GM12864 (cell line): ENCODE measurements around the gene MAB21L3.

ENCODE experiments used
- DNase-seq: peaks from one replicate; pipeline ENCODE4 v3.0.0-alpha.2; 2011; ENCODE audit warnings: low read depth
- H3K4me3 ChIP-seq: 2 replicates; pipeline ENCODE4 v1.5.1; 2011; ENCODE audit warnings: mild to moderate bottlenecking, low read depth, low read length, control low read depth
- TF ChIP-seq, protein P1 (sequence below): IDR thresholded peaks from 2 replicates; pipeline ENCODE4 v1.5.1; 2011; ENCODE audit warnings: low read depth, mild to moderate bottlenecking, moderate library complexity, low read length, control low read depth, inconsistent platforms; ENCODE audit errors: missing control alignments

Gene MAB21L3

DNA sequence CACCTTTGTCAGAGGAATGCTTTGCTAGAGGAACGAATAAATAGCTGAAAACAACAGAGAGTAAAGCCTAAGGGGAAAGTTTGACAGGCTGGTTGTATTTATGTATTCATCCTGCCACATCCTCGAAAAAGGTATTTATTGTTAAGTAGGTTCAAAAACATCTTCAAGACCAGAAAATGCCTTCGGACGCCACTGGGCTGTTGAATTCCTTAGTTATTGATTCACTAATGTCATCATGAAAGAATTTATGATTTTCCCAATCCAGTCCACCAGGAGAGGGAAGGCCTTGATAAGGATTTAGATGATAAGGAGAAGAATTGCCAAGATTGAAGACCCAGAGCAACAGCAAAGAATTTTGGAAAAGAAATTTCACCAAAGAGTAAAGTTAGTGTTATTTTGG, 35.2 kb upstream of the MAB21L3 start:
- TF ChIP-seq, protein P1, sequence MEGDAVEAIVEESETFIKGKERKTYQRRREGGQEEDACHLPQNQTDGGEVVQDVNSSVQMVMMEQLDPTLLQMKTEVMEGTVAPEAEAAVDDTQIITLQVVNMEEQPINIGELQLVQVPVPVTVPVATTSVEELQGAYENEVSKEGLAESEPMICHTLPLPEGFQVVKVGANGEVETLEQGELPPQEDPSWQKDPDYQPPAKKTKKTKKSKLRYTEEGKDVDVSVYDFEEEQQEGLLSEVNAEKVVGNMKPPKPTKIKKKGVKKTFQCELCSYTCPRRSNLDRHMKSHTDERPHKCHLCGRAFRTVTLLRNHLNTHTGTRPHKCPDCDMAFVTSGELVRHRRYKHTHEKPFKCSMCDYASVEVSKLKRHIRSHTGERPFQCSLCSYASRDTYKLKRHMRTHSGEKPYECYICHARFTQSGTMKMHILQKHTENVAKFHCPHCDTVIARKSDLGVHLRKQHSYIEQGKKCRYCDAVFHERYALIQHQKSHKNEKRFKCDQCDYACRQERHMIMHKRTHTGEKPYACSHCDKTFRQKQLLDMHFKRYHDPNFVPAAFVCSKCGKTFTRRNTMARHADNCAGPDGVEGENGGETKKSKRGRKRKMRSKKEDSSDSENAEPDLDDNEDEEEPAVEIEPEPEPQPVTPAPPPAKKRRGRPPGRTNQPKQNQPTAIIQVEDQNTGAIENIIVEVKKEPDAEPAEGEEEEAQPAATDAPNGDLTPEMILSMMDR: no peak
- DNase-seq: no peak
- H3K4me3 ChIP-seq: no peak overlapping the region

DNA sequence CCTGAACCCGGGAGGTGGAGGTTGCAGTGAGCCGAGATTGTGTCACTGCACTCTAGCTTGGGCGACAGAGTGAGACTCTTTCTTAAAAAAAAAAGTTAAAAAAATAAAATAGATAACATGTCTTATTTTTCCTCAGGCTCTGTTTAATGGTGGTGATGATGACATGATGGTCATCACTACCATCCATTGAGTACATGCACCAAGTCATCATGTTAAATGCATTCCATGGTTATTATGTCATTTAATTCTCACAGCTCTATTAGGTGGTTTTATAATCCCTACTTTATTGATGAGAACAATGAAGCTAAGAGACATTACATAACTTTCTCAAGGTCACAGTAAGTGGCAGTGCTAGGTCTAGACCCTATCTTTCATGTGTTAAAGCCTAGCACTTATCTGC, 34.4 kb upstream of the MAB21L3 start:
- no peak overlapping the region for H3K4me3 ChIP-seq
- DNase-seq: no peak
- TF ChIP-seq, protein P1: no peak

DNA sequence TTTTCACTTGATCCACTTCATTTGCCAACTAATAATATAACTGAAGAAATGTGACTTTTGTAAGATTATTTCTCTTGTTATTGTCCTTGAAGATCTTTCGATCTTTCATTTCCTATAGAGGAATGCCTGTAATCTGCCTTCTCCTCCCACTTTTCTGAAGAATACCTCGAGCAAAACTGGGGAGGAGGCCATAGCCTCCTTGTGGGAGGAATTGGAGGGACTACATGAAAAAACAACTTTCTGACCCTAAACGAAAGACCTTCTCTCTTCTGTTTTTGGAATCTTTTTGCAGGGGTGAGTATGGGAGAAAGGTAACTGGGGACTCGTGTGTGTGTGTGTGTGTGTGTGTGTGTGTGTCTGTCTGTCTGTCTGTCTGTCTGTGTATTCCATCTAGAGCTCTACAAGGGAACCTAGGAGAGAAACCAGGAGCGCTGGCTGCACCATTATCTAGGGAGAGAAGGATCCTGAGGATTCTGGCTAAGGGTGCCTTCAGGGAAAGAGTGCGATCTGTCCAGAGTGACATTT, 32.4 kb upstream of the MAB21L3 start:
- TF ChIP-seq, protein P1: no peak
- H3K4me3 ChIP-seq: no peak overlapping the region
- DNase-seq: no peak

DNA sequence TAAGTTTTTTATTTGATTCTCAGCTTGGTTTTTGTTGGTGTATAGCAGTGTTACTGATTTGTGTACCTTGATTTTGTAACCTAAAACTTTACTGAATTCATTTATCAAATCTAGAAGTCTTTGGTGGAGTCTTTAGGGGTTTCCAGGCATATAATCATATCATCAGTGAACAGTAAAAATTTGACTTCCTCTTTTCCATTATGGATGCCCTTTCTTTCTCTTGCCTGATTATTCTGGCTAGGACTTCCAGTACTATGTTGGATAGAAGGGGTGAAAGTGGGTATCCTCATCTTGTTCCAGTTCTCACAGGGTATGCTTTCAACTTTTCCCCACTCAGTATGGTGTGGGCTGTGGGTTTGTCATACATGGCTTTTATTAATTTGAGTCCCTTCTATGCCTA, 23.6 kb upstream of the MAB21L3 start:
- TF ChIP-seq, protein P1: no peak
- H3K4me3 ChIP-seq: no peak overlapping the region

DNA sequence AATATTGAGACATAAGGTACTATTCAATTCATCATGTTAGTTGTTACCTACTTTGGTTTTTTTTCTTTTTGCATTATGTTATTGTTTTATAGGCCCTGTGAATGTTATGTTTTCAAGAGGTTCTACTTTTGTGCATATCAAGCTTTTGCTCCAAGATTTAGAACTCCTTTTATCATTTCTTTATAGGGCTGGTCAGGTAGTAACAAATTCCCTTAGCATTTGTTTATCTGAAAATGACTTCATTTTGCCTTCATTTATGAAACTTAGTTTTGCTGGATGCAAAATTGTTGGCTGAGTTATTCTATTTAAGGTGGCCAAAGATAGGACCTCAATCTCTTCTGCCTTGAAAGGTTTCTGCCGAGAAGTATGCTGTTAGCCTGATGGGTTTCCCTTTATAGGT, 21.3 kb upstream of the MAB21L3 start:
- TF ChIP-seq, protein P1: no peak
- H3K4me3 ChIP-seq: no peak overlapping the region
- no peak for DNase-seq

More for the DNA sequence above, 23.6 kb upstream of the MAB21L3 start:
- DNase-seq: no peak

DNA sequence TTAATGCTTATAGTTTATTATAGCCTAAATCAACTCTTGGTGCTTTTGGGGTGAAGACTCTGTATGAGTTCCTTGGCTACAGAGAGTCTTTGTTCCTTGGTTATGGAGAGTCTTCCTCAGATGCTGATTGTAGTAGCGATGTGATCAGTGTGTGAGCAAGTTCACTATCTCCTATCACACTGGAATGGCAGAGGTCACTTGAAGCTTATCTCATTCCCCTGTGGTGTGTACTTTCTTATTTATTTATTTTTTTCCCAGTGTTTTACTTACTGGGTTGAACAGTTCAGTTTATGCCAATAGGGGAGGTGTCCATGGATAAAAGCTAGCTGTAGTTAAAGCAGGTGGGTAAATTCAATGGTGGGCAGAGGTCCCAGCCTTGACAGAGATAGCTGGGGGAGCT, 20.1 kb upstream of the MAB21L3 start:
- H3K4me3 ChIP-seq: no peak overlapping the region
- TF ChIP-seq, protein P1: no peak
- no peak for DNase-seq

DNA sequence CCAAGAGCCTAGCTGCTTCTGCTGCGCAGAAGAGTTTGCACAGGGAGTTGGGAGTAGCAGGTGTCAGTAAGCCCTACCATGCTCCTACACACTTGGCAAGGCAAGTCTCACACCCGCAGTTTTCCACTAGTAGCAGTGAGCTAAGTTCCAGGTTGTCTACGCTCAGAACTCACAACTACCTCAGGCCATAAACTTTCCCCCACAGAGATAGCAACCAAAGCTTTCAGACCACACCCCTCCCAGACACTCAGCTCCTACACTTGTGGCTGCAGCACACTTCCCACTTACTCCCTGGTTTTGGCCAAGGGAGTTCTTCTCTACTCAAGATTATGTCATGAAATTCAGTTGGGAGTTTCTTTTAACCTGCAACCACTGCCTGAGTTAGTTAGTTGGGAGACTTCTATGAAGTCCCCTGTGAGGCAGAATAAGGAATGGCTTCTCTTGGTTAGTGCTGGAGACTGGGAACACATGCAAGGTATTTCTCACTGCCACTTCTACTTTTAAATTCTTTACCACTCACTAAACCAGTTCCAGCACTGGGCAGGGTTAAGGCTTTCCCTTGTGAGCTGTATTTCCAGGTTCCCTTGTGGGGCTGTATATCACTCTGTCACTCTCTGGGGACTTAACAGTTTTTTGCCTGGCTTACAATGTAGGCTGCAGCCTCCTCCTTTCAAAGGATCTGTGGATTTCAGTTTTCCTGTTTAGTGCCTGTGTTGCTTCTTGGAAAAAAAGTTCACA, 18.3 kb upstream of the MAB21L3 start:
- no peak overlapping the region for H3K4me3 ChIP-seq
- no peak for DNase-seq
- TF ChIP-seq, protein P1: no peak
